ENCODE results near the gene PLEKHH2. TPM values are rescaled to one million over a fixed set of nuclear protein-coding genes. Genes with fewer than 3 reads are reported as not detected.

PLEKHH2 gene
- 1.9 and 3.1 TPM in 2 replicates for polyA plus RNA-seq (2012; rRNA removed)
- polyA plus RNA-seq (2012; cell fraction: cytosol; rRNA removed) = 0.79 and 0.85 TPM in 2 replicates
- polyA plus RNA-seq (2012; cell fraction: nucleus; rRNA removed) = 7.0 and 14.4 TPM in 2 replicates

DNA sequence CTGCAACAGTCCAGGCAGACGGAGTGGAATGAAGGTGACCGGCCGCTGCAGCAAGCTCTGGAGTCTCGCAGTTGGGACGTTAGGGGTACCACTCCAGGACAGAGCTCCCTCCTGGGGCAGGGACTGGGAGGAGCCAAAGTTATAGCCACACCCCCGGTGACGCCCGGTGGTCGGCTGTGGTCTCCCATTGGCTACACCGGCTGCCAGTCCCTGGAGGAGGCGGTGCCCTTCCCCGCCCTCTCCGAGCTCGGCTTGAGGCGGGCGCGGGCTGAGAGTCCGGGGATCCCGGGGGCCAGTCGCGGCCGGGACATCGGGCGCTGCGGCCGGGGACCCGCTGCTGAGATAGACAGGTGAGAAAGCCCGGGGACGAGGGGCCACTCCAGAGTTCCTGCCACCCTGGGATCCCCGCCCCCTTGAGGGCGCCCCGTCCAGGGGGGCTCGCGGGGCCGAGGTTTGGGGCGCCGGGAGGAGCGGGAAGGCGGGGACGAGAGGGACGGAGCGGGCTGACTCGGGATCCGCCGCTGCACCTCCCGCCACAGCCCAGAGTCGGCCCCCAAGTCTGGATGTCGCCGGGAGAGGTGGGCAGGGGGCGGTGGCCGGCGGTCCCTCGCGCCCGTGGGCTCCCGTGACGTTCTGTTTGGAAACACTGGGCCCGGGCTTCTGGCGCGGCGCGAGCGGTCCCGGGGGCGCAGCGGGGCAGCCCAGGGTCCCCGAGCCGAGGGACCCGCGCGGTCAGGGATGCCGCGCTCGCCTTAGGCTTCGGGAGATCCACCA is at the start of gene PLEKHH2:
TSS of gene PLEKHH2 (plus strand) at position 231 of the 774 bp plus-strand sequence. CDS start 7,414 bp downstream, outside the sequence.
- H3K4me3 ChIP-seq (ENCODE audit: low read depth in 2 of 2, low read length in 1 of 2) = peak within 1 kb of the TSS; percentile 76 to 79
- peaks cover 0 to 9% of the 10 kb centered on the region in 2 experiments; a peak in 1 of 4 replicates for H3K4me1 ChIP-seq (ENCODE audit: control insufficient read depth in 1 of 2, insufficient read depth in 2 of 2, low read depth in 1 of 2, low read length in 1 of 2)
- H3K27ac ChIP-seq (ENCODE audit: low read depth in 2 of 2, low read length in 1 of 2) = no peak within 1 kb of the TSS
- no peaks in the 10 kb centered on the region for H3K79me2 ChIP-seq (ENCODE audit: insufficient read depth)
- peak within 1 kb of the TSS; percentile 96 for H2AFZ ChIP-seq (ENCODE audit: low read depth)
- no peaks in the 10 kb centered on the region for H3K9me3 ChIP-seq
- H3K27me3 ChIP-seq (ENCODE audit: insufficient read depth) = no peaks in the 10 kb centered on the region
- peak within 1 kb of the TSS; percentile 66; the same call in 1 of the 2 replicates for H3K9ac ChIP-seq
- no peaks in the 10 kb centered on the region for H4K20me1 ChIP-seq (ENCODE audit: insufficient read depth)
- no peak for TF ChIP-seq ELF1 (IDR thresholded peaks at IDR 0.05)
- TF ChIP-seq, protein P1, sequence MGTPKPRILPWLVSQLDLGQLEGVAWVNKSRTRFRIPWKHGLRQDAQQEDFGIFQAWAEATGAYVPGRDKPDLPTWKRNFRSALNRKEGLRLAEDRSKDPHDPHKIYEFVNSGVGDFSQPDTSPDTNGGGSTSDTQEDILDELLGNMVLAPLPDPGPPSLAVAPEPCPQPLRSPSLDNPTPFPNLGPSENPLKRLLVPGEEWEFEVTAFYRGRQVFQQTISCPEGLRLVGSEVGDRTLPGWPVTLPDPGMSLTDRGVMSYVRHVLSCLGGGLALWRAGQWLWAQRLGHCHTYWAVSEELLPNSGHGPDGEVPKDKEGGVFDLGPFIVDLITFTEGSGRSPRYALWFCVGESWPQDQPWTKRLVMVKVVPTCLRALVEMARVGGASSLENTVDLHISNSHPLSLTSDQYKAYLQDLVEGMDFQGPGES (IDR thresholded peaks at IDR 0.05; ENCODE audit: low read depth, low read length) = peak; percentile 39; the same call in 1 of the 2 replicates
- TF ChIP-seq, protein P2, sequence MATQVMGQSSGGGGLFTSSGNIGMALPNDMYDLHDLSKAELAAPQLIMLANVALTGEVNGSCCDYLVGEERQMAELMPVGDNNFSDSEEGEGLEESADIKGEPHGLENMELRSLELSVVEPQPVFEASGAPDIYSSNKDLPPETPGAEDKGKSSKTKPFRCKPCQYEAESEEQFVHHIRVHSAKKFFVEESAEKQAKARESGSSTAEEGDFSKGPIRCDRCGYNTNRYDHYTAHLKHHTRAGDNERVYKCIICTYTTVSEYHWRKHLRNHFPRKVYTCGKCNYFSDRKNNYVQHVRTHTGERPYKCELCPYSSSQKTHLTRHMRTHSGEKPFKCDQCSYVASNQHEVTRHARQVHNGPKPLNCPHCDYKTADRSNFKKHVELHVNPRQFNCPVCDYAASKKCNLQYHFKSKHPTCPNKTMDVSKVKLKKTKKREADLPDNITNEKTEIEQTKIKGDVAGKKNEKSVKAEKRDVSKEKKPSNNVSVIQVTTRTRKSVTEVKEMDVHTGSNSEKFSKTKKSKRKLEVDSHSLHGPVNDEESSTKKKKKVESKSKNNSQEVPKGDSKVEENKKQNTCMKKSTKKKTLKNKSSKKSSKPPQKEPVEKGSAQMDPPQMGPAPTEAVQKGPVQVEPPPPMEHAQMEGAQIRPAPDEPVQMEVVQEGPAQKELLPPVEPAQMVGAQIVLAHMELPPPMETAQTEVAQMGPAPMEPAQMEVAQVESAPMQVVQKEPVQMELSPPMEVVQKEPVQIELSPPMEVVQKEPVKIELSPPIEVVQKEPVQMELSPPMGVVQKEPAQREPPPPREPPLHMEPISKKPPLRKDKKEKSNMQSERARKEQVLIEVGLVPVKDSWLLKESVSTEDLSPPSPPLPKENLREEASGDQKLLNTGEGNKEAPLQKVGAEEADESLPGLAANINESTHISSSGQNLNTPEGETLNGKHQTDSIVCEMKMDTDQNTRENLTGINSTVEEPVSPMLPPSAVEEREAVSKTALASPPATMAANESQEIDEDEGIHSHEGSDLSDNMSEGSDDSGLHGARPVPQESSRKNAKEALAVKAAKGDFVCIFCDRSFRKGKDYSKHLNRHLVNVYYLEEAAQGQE (IDR thresholded peaks at IDR 0.05; ENCODE audit: low read depth, low read length) = no peak
- no peak for TF ChIP-seq SIN3A (IDR thresholded peaks at IDR 0.05; ENCODE audit: borderline replicate concordance, low read depth, low read length)
- TF ChIP-seq RAD21 (IDR thresholded peaks at IDR 0.05; ENCODE audit: low read length) = no peak
- TF ChIP-seq, protein P3, sequence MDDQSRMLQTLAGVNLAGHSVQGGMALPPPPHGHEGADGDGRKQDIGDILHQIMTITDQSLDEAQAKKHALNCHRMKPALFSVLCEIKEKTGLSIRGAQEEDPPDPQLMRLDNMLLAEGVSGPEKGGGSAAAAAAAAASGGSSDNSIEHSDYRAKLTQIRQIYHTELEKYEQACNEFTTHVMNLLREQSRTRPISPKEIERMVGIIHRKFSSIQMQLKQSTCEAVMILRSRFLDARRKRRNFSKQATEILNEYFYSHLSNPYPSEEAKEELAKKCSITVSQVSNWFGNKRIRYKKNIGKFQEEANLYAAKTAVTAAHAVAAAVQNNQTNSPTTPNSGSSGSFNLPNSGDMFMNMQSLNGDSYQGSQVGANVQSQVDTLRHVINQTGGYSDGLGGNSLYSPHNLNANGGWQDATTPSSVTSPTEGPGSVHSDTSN (IDR thresholded peaks at IDR 0.05) = peak; percentile 99
- TF ChIP-seq CHD2 (IDR thresholded peaks at IDR 0.05; ENCODE audit: low read length, partially characterized antibody) = peak; percentile 61
- H3K9me2 ChIP-seq = no peaks in the 10 kb centered on the region
- POLR2A ChIA-PET = interaction anchor here (0.6 to 1.1 kb wide), 3 partner anchors 9 to 137 kb away, joined by 3 read pairs; partner anchors contain the start of genes DYNC2LI1 and THADA
- 2% methylated on average over 35 of the region's 75 CpGs for WGBS (ENCODE audit: low lambda C conversion rate)
- peak within 1 kb of the TSS; percentile 89 for H3K4me2 ChIP-seq
- CTCF ChIA-PET = interaction anchor here (0.6 to 4.3 kb wide), 7 partner anchors 11 to 115 kb away, joined by 3 to 33 read pairs (median 3); no protein-coding TSS in a partner anchor
- DNase-seq = peak; percentile 100
- H3F3A ChIP-seq (replicated peaks; ENCODE audit: insufficient read depth) = peaks cover 5% of the 10 kb centered on the region
- H3K36me3 ChIP-seq (replicated peaks in 1 of 2; ENCODE audit: control insufficient read depth in 1 of 2, insufficient read depth in 2 of 2, low read length in 1 of 2) = no peaks in the 10 kb centered on the region

DNA sequence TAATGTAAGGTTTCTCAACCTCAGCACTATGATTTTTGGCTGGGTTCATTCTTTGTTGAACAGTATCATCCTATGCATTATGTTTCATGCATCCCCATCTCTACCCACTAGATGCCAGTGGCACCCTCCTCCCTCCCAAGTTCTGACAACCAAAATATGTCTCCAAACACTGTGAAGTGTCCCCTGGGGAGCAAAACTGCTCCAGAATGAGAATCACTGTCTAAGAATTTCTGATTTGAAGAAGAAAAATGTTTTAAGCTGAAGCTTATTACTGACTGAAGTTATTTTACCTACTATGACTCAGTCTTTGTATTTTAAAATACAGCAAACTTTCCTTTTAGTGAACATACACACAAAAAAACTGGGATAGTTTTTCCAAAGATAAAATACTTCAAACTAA is 44.6 kb upstream of the PLEKHH2 start:
- DNase-seq = no peak
- Histone ChIP-seq H3K79me2 (ENCODE audit: insufficient read depth) (peaks cover 26% of the 10 kb centered on the region), H2AFZ (ENCODE audit: low read depth) (no peak overlapping the region; the same call in 1 of the 2 replicates), H3K9me3 (no peaks in the 10 kb centered on the region), H3K4me1 (ENCODE audit: control insufficient read depth in 1 of 2, insufficient read depth in 2 of 2, low read depth in 1 of 2, low read length in 1 of 2) (peaks cover 7 to 11% of the 10 kb centered on the region in 2 experiments; a peak in 3 of 4 replicates), H3K27ac (ENCODE audit: low read depth in 2 of 2, low read length in 1 of 2) (peak overlapping the region in 1 of 2 experiments; percentile 67; a peak in 2 of 4 replicates), H4K20me1 (ENCODE audit: insufficient read depth) (no peaks in the 10 kb centered on the region), H3K27me3 (ENCODE audit: insufficient read depth) (no peaks in the 10 kb centered on the region), H3K36me3 (replicated peaks in 1 of 2; ENCODE audit: control insufficient read depth in 1 of 2, insufficient read depth in 2 of 2, low read length in 1 of 2) (peaks cover 42 to 44% of the 10 kb centered on the region in 2 experiments), H3K9ac (peak overlapping the region; percentile 7; the same call in 1 of the 2 replicates), H3K4me2 (peak overlapping the region; percentile 16), H3K9me2 (no peaks in the 10 kb centered on the region), H3K4me3 (ENCODE audit: low read depth in 2 of 2, low read length in 1 of 2) (no peak overlapping the region; a peak in 1 of 4 replicates), H3F3A (replicated peaks; ENCODE audit: insufficient read depth) (peaks cover 26% of the 10 kb centered on the region)
- TF ChIP-seq FOSL2 (IDR thresholded peaks at IDR 0.05; ENCODE audit: borderline replicate concordance, low read depth) (peak; percentile 30; the same call in 1 of the 2 replicates), JUND (IDR thresholded peaks at IDR 0.05) (peak; percentile 31), SMC3 (IDR thresholded peaks at IDR 0.05; ENCODE audit: low read depth, low read length) (no peak), MEF2A (IDR thresholded peaks at IDR 0.05; ENCODE audit: borderline replicate concordance, low read depth) (no peak), YY1 (IDR thresholded peaks at IDR 0.05; ENCODE audit: low read depth) (no peak), TCF12 (IDR thresholded peaks at IDR 0.05) (0 out of 2 replicates have a peak, but pooled peaks have one; percentile 27)
- TF ChIP-seq, protein P3 (IDR thresholded peaks at IDR 0.05) = peak; percentile 32
- TF ChIP-seq, protein P4, sequence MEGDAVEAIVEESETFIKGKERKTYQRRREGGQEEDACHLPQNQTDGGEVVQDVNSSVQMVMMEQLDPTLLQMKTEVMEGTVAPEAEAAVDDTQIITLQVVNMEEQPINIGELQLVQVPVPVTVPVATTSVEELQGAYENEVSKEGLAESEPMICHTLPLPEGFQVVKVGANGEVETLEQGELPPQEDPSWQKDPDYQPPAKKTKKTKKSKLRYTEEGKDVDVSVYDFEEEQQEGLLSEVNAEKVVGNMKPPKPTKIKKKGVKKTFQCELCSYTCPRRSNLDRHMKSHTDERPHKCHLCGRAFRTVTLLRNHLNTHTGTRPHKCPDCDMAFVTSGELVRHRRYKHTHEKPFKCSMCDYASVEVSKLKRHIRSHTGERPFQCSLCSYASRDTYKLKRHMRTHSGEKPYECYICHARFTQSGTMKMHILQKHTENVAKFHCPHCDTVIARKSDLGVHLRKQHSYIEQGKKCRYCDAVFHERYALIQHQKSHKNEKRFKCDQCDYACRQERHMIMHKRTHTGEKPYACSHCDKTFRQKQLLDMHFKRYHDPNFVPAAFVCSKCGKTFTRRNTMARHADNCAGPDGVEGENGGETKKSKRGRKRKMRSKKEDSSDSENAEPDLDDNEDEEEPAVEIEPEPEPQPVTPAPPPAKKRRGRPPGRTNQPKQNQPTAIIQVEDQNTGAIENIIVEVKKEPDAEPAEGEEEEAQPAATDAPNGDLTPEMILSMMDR (IDR thresholded peaks at IDR 0.05) = peak; percentile 49
- CTCF ChIA-PET = interaction anchor here (1.2 kb wide), 1 partner anchor 15 kb away, joined by 3 read pairs; no protein-coding TSS in a partner anchor
- POLR2A ChIA-PET = no interaction called here
